NCI-H1694 treated with DMSO at 0.1 percent for 48 hours (cell line): ENCODE data around the gene FCN2.
"Not testable (repeated sequence)": the region's sequence is repeated elsewhere in the genome, so short reads cannot be mapped to it uniquely, and the experiment has no call there.

Source experiments
- DNase-seq: peaks from one replicate; lab custom pipeline; 2025; lab: John Stamatoyannopoulos, UW

FCN2 gene

DNA sequence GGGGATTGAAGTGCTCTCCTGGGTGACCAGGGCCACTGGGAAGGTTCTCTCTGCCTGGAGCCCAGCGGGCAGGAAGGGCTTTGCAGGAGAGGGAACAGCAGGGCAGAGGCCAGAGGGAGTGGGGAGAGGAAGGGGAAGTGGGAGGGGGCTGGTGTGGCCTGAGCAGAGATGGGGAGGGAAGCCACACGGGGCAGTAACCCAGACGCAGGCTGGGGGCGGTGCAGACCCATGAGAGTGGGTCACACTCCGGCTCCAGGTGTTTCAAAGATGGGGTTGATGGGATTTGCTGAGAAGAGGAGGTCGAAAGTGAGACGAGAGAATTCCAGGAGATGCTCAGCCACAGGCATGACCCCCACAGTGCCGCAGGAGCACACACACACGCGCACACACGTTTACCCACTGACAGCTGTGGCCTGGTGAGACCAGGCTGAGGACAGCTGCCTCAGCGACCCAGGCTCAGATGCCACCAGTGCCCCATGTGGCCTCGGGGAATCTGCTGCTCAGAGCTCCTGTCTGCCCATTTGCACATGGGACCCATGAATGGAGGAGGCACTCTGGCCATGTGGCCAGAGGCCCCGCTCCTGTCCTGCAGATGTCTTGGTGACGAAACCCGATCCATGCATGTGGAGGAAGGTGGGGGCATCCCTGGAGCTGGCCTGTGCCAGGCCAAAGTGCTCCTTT lies 32.7 kb upstream of the FCN2 start:
- DNase-seq, result no peak

DNA sequence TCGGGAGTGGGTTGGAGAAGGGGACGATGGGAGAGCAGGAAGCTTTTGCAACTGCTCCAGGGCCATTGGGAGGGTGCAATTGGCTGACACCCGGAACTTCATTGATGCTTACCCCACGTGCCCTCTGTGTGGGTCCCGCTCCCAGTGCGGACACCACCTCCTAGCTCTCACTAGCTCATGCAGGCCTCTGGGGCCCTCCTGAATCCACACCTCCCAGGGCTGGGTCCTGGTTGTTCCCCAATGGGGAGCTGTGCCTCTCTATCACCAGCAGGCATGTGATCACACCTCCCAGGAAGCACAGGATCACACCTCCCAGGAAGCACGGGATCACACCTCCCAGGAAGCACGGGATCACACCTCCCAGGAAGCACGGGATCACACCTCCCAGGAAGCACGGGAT lies 32.1 kb upstream of the FCN2 start:
- no peak for DNase-seq

DNA sequence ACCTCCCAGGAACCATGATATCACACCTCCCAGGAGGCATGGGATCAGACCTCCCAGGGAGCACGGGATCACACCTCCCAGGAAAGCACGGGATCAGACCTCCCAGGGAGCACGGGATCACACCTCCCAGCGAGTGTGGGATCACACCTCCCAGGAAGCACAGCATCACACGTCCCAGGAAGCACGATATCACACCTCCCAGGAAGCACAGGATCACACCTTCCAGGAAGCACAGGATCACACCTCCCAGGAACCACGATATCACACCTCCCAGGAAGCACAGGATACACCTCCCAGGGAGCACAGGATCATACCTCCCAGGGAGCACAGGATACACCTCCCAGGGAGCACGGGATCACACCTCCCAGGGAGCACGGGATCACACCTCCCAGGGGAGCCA lies 30.0 kb upstream of the FCN2 start:
- DNase-seq, result no peak

DNA sequence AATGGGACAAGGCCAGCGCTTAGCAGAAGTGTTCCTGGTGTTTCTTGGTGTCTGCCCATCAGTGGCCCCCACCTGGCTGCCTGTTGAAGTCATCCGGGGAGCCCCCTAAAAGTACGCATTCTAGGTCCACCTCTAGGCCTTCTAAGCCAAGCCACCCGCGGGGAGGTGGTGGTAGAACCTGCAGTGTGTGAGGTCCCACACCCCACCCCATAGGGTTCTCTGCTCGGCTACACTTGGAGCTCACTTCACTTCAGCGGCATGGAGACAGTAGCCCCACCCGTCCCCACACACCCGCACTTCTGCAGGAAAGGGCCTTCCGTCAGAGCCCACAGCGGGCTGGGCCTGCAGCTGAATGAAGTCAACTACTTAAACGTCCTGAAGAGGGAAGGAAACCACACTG lies 29.6 kb upstream of the FCN2 start:
- DNase-seq, result no peak

DNA sequence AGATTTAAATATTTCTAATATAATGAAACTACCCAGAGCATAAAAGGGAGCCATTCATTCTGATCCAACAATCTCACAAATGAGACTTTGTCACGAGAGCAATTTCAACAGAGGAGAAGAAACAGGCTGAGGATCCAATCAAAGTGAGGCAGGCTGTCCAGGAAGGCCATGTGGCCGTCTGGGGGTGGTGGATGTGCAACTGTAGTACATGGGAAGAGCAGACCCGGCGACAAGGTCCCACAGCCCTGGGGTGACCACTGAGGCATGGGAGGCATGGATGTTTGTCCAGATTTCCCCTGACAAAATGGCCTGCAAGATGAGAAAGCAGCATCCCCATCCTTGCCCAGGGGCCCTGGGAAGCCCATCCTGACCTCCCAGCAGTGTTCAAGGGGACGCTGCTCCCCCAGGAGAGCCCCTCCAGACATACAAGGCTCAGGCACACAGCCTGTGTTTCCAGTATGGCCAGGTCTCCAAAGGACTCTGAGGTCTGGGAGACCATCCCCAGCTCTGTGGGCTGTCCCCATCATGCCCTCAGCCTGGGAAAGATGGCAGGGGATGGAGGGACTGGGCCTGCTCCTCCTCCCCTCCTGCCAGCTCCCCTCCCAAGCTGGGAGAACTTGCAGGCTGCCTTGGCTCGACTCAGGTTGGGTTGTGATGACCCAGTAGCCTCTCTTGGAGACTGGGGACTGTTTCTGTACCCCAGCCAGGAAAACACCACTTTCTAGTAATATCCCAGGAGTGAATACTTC lies 27.5 kb upstream of the FCN2 start:
- DNase-seq, result no peak

DNA sequence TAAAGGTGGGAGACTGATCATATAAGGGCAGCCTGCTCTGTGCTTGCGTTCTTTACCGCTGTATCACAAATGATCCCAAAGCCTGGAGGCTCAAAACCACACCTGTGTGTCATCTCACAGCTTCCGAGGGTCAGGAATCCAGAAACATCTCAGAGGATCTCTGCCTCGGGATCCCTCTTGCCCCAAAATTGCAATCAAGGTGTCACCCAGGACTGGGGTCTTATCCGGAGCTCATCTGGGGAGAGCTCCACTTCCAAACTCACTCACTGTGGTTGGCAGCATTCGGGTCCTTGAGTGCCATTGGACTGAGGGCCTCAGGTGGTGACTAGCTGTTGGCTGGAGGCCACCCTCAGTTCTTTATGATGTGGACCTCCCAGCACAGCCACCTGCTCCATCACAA lies 26.7 kb upstream of the FCN2 start:
- DNase-seq, result no peak

DNA sequence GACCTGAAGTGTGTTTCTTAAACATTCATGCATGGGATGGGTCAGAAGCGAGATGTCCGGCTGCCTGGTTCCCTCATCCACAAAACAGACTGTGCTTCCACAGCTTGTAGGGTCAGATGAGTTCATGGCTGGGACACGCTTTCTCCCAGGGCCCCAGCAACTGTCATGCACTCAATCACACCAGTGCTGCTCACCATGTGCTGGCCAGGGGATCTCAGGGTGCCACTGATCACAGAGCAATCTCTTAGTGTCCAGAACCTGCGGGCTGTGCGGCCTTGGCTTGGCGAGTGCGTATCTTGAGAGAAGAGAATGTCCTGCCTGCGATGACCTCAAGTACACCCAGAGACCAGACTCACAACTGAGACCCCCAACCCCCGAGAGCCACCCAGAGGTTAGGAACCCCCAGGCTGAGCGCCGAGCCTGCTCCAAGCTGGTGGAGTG lies 26.0 kb upstream of the FCN2 start:
- no peak for DNase-seq

DNA sequence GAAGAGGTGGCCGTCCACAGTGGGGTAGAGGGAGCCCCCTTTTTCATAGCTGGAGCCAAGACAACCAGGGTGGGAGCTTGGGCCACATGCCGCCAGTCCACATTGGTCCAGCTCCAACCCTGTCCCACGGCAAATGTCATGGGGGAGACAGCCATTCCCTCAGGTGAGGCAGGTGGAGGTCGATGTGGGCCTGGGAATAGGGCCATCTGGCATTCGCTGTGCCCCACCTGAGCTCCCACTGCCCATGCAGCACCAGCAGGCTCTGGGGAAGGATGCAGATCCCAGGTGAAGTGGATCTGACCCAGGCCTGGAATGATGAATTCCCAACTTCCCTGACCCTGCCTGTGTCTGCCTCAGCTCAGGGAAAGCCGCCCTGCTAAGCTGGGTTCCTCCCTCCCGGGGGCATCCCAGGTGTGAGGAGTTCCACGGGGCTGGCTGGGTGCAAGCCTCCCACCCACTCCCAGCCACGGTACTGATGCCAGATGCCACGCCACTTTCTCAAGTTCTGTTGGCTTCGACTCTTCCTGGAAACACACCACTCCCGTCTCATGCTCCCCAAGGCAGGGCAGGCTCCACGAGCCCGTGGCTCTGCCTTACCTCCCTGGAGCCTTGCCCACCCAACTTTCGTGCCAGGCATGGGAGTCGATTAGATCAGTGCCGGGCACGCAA lies 25.2 kb upstream of the FCN2 start:
- no peak for DNase-seq

DNA sequence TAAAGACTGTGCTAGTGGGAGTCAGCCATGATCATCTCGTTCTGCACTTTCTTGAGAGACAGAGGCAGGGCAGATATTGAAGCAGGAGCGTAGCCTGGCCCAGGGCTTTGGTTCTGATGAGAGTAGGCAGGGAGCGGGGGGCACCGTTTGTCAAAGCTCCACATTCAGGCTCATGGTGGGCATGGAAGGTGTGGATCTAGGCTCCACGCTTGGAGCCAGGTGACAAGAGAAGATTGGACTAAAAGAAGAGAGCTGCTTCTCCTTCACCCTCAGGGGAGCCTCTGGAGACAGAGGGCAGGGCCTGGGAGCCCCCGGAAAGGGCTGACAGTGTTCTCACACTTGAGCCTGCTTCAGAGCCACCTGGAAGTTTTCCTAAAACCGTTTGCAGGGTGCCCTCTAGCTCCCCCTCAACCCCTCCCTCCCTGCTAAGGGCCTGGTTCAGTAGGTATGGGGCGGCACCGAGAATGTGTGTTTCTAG lies 24.7 kb upstream of the FCN2 start:
- no peak for DNase-seq

DNA sequence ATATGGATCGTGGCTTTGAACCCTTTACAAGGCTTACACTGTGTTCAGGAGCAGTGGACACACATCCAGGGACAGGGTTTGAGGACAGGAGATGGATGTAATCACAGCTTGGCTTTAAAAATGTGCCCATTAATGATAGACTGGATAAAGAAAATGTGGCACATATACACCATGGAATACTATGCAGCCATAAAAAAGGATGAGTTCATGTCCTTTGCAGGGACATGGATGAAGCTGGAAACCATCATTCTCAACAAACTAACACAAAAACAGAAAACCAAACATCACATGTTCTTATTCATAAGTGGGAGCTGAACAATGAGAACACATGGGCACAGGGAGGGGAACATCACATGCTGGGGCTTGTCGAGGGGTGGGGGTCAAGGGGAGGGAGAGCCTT lies 23.2 kb upstream of the FCN2 start:
- DNase-seq, result not testable (repeated sequence)

DNA sequence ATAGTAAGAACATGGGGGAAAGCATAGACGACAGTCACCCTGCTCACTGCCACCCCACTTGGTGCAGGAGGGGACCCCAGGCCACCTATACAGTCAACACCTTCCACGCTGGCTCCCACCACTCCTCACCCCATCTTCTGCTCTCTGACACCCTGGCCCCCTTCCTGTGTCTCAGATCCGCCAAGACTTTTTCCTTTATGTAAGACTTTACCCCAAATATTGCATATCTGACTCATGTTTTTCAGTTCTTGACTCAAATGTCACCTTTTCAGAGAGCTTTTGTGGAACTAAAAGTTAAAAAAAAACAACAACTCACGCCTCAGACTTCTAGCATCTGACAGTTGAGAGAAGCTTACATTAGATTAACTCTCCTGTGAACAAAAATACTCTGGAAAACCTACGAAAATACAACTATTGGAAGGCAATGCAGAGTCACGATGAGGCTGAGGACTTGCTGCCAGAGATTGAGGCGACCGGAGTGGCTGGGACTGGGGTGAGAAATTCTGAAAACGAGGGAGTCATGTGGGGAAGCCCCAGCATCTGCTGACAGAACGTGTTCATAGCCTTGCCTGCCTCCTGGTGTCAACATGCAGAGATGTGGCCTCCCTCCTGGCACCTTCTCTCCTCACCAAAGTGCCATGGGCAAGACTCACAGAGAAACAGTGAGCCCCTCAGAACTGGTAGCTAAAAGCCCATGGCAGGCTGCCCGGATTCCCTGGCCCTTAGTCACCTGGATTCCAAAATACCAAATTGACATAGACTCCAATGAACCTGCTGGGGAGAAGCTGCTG lies 22.4 kb upstream of the FCN2 start:
- no peak for DNase-seq

DNA sequence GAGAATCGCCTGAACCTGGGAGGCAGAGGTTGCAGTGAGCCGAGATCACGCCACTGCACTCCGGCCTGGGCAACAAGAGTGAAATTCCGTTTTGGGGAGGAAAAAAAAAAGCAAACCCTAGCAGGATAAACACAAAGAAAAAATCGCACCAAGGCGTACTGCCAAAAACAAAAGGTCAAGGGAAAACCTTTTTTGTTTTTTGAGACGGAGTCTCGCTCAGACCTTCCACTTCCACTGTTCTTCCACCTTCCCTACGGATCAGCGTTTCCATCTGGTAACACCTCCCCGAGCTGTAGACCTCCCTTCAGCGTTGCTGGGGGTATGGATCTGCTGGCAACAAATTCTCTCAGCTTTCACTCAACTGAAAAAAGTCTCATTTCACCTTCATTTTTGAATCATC lies 20.1 kb upstream of the FCN2 start:
- no peak for DNase-seq

DNA sequence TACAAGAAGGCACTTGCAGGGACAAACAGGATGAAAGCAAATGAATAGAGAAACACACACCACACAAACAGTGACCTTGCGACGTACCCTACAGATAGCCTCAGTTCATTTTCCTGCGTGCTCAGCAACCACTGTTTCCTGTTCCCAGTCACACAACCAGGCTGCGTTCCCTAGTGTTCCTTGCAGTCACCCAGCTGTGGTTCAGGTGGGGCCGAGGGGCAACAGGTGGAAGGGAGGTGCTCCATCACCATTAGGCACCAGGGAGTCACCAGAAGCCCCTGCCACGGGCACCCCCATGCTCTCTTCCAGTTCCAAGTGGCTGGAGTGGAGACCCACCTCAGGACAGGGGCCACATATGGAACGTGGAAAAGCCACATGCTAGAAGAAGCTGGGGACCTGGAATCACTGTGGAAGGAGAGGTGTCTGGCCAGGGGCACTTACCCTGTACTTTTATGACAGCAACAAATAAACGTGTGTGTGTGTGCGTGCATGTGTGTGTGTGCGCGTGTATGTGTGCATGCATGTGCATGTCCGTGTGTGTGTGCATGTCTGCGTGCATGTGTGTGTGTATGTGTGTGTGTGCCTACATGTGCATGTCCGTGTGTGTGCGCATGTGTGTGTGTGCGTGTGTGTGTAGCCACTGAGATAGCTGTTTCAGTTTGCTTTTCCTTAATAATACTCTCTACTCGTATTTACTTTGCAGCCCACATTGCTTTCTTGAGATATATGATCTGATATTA lies 18.8 kb upstream of the FCN2 start:
- DNase-seq, result no peak

DNA sequence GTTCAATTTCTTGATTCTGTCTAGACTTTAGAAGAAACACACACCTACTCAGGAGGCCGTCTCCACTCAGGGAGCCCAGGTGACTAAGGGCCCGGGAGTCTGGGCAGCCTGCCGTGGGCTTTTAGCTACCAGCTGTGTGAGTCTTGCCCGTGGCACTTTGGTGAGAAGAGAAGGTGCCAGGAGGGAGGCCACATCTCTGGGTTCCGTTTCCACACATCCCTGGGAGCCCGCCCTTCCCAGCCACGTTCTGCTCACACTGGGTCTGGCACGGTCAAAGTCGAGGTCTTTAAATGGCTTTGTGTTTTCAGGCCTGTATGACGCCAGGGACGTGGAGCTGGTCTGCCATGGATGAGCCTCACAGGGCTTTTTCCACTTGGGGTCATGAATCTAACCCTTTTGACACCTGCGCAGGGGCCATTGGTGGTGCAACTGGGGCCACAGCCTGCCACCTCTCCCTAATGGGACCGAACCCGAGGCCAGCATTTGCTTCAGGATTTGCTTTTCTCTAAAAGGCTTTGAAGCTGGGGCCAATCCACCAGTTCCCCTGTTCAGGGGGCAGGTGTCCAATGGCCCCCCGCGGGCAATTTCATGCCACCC lies 17.2 kb upstream of the FCN2 start:
- no peak for DNase-seq

DNA sequence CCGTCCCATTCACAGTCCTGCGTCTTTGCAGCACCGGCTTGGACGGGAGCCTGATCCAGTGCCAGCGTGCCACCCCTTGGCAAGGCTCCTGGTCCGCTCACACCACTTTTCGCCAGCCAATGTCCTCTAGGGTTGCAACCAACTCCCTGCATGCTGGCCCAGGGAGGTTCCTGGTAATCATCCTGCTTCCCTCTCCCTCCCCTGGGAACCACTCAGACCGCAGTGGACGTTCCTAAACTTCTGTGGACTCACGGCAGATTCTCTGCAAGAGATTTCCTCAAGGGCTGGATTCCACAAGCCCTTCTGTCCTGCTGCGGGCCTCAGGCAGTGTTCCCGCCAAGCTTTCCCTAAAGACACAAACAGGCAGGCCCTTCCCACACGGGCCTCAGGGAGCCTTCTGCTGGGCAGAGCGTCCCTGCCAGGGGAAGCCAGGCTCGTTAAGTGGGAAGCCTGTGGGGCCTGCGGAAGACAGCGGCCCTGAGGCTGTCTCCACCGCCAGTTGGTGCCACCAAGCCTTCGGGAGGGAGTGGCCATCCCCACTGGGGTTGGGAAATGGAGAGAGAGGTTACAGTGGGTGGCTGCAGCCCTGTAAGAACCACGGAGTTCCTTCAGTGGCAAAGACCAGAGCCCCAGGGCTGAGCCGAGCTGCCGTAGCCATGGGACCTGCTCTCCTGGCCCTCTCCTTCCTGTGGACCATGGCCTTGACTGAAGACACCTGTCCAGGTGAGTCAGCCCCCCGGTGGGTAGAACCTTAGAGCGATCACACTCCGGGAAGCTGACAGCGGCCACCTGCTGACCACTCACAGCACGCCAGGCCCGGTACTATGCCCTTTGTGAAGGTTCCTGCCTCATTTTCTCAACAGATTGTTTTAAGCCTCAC lies 16.4 kb upstream of the FCN2 start:
- DNase-seq, result no peak

DNA sequence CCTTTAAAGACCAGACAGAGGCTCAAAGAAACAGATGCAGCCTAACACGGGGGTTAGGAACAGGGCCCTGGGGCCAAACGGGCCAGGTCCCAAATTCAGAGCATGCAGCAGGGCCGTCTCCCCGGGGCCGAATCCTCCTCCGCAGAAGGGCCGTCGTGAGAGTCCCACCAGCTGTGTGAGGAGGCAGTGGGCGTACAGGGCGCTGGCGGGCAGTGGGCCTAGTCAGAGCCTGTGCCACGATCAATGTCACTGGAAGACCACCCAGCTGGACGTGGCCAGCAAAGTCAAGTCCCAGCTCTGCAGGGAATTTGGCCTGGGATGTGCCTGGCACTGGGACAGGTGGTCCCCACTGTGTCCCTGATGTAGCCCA lies 15.8 kb upstream of the FCN2 start:
- no peak for DNase-seq

DNA sequence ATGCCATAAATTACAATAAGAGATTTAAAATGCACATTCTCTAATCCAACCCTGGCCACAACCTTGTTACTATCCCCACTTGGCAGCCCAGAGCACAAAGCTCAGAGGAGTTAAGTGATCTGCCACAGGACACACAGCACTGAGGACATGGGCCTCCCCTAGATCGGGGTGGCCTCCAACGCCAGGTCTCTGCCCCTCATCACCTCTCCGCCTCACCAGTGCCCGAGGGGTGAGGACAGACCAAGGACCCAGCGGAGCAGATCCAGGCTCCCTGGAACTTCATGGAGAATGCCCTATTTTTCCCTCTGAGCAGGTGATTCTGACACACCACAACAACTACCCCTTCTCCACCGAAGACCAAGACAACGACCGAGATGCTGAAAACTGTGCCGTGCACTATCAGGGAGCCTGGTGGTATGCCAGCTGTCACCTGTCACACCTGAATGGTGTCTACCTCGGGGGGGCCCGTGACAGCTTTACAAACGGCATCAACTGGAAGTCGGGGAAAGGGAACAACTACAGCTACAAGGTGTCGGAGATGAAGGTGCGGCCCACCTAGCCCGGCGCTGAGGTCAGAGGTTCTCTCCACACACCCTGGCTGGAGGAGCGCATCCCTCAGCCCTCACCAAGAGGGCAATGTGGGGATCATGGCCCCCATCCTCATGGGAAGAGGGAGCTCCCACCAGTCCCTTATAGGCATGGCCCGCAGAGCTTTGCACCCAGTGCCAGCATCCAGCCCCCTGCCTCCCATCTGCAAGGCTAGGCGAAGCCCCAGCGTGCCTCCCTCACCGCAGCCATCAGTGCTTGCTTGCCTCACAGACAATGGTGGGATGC lies 12.5 kb upstream of the FCN2 start:
- DNase-seq, result no peak

DNA sequence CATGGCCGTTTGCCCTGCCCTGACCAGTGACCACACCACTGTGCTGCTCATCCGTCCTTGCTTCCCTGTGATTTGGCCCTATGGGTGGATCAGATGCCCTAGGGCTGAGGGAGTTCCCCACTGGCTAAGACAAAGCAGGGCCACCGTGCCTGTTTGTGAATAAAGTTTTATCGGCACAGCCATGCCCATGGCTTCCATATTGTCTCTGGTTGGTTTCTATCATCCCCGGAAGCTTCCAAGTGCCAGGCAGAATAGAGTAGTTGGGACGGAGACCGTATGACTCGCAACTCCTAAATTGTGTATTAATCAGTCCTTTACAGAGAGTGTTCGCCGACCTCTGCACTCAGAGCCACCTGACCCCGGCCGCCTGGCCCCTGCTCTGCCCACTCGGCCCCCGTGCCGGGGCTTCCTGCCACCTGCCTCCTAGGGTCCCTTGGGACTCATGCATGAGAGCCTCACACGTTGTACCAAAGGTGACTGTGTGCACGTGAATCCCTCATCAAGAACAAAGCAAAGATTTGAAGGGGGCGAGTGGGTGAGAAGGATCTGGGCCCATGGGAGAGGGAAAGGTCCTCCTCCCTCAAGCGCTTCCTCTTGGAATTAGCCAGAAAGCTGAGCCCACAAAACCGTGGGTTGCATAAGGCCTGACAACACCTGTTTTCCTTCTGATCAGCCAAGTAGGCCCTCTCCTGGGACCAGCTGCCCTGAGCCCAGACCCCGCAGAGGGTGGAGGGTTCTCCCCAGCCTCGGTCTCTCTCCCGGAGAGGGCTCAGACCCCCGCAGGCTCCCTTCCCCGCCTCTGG lies 11.7 kb upstream of the FCN2 start:
- DNase-seq, result no peak
